Endothelial cell of umbilical vein (primary cell): ENCODE data around the gene CDKN1C. TPM values are rescaled to one million over a fixed set of nuclear protein-coding genes. Genes with fewer than 3 reads are reported as not detected.

Experiments
- BruUV-seq: library from RNA; stranded (reverse); fragments of 400-500 nt; replicated peaks from 2 replicates; lab custom pipeline; 2021; lab: Mats Ljungman, UMichigan
- CTCF ChIA-PET: fragments of 300-600, 350-600 bp; sonication (Branson Sonifier 250); formaldehyde crosslinking; loops from one replicate; lab custom pipeline; 2021; ENCODE audit warnings: antibody characterized with exemption, inconsistent platforms; lab: Charles Lee
- POLR2A ChIA-PET: fragments of 300-600, 350-600 bp; sonication (Branson Sonifier 250); formaldehyde crosslinking; loops from one replicate; lab custom pipeline; 2021; ENCODE audit warnings: antibody characterized with exemption, inconsistent platforms; lab: Charles Lee
- DNase-seq: peaks from one replicate; pipeline ENCODE4 v3.0.0-alpha.2; 2011; ENCODE audit warnings: low read depth, low spot score
- FAIRE-seq: peaks from 2 replicates; lab custom pipeline; 2011; peaks lifted over from hg19 to GRCh38; lab: Jason Lieb, UNC
- H2AFZ ChIP-seq: 2 replicates; pipeline ENCODE4 v1.6.0; 2012; ENCODE audit warnings: low read depth, low read length, control low read depth, inconsistent platforms
- H3K27ac ChIP-seq: 2 replicates; pipeline ENCODE4 v1.5.1; 2011; ENCODE audit warnings: low read depth, mild to moderate bottlenecking, control low read depth, low read length, moderate library complexity; ENCODE audit not compliant: insufficient read depth
- H3K27me3 ChIP-seq, 2 experiments: 2 replicates each; pipeline versions ENCODE4 v1.6.0 to v1.6.1; 2011; ENCODE audit warnings: low read length in 2 of 2, mixed read lengths in 1 of 2; ENCODE audit not compliant: control insufficient read depth in 2 of 2, insufficient read depth in 2 of 2
- H3K36me3 ChIP-seq, 2 experiments: 2 replicates in 1 of 2; 3 replicates in 1 of 2; pipeline ENCODE4 v1.5.1; 2011; ENCODE audit warnings: low read length in 2 of 2, mild to moderate bottlenecking in 1 of 2, moderate library complexity in 1 of 2; ENCODE audit not compliant: control insufficient read depth in 2 of 2, insufficient read depth in 2 of 2; ENCODE audit errors: extremely low read depth in 1 of 2
- H3K4me1 ChIP-seq: 3 replicates; pipeline ENCODE4 v1.5.1; 2011; ENCODE audit warnings: mild to moderate bottlenecking, low read length; ENCODE audit not compliant: control insufficient read depth, insufficient read depth; ENCODE audit errors: extremely low read depth
- H3K4me2 ChIP-seq: 2 replicates; pipeline ENCODE4 v1.6.1; 2011; ENCODE audit warnings: low read length, control low read depth, mixed read lengths; ENCODE audit not compliant: insufficient read depth
- H3K4me3 ChIP-seq, 3 experiments: fragments of 200-600 bp in 1 of 3; sonication (generic), shearing (Covaris generic) in 1 of 3; replicated peaks in 1 of 3; 2 replicates each; pipeline ENCODE4 v1.5.1; 2011 to 2016; ENCODE audit warnings: control low read depth in 3 of 3, low read length in 3 of 3, mild to moderate bottlenecking in 2 of 3, inconsistent platforms in 1 of 3, low read depth in 1 of 3, moderate library complexity in 1 of 3; ENCODE audit not compliant: insufficient read depth in 1 of 3
- H3K79me2 ChIP-seq: 2 replicates; pipeline ENCODE4 v1.6.0; 2012; ENCODE audit warnings: low read length, inconsistent platforms; ENCODE audit not compliant: control insufficient read depth, insufficient read depth
- H3K9ac ChIP-seq: replicated peaks from 2 replicates; pipeline ENCODE3; 2011; ENCODE audit warnings: low read length, control low read depth; ENCODE audit not compliant: insufficient read depth; ENCODE audit errors: extremely low read depth
- H3K9me1 ChIP-seq: replicated peaks from 3 replicates; pipeline ENCODE4 v1.6.0; 2011; ENCODE audit warnings: mild to moderate bottlenecking, low read length; ENCODE audit not compliant: control insufficient read depth, insufficient read depth; ENCODE audit errors: extremely low read depth
- H3K9me3 ChIP-seq: replicated peaks from 2 replicates; pipeline ENCODE4 v1.5.1; 2012; ENCODE audit warnings: low read length, inconsistent platforms; ENCODE audit not compliant: control insufficient read depth, insufficient read depth
- H4K20me1 ChIP-seq: replicated peaks from 2 replicates; pipeline ENCODE3; 2011; ENCODE audit warnings: mild to moderate bottlenecking, low read length; ENCODE audit not compliant: control insufficient read depth, insufficient read depth; ENCODE audit errors: extremely low read depth
- EZH2 ChIP-seq: IDR thresholded peaks from 2 replicates; pipeline ENCODE4 v1.6.1; 2012; ENCODE audit warnings: borderline replicate concordance, low read depth, mild to moderate bottlenecking, moderate library complexity, low read length, inconsistent platforms; ENCODE audit not compliant: severe bottlenecking
- FOS ChIP-seq: IDR thresholded peaks from 2 replicates; pipeline ENCODE4 v1.6.1; 2011; ENCODE audit warnings: mild to moderate bottlenecking, low read length, moderate library complexity, borderline replicate concordance; ENCODE audit not compliant: insufficient read depth
- GATA2 ChIP-seq: IDR thresholded peaks from 2 replicates; pipeline ENCODE4 v1.7.0; 2011; ENCODE audit warnings: low read depth, mild to moderate bottlenecking, moderate library complexity, mixed read lengths, low read length; ENCODE audit not compliant: insufficient read length, insufficient read depth
- JUN ChIP-seq: IDR thresholded peaks from 2 replicates; pipeline ENCODE4 v1.6.1; 2011; ENCODE audit warnings: borderline replicate concordance, low read depth; ENCODE audit not compliant: insufficient read length, insufficient read depth
- MYC ChIP-seq: IDR thresholded peaks from one replicate; pipeline ENCODE4 v1.6.1; 2011; ENCODE audit warnings: mild to moderate bottlenecking, low read depth, low read length
- POLR2A ChIP-seq: IDR thresholded peaks from 2 replicates; pipeline ENCODE4 v1.6.1; 2012; ENCODE audit warnings: low read depth, mild to moderate bottlenecking, control low read depth, low read length
- POLR2AphosphoS5 ChIP-seq: IDR thresholded peaks from 2 replicates; pipeline ENCODE4 v1.6.1; 2012; ENCODE audit warnings: low read depth, mild to moderate bottlenecking, control low read depth, low read length, moderate library complexity; ENCODE audit not compliant: insufficient read depth
- dilution Hi-C: fragments of 300-500 bp; cut with MboI; formaldehyde crosslinking; loops from one replicate; pipeline ENCODE4 v1.15.0; 2019; ENCODE audit warnings: low sequenced_read_pairs; ENCODE audit not compliant: extremely low pct_ligation_motif_present
- intact Hi-C: fragments of 100-400 bp; cut with micrococcal nuclease; formaldehyde crosslinking; loops from one replicate; pipeline ENCODE4 v1.10.0; 2022
- polyA plus RNA-seq, 4 experiments: library from polyadenylated mRNA; depleted of rRNA in 3 of 4; stranded (reverse) in 3 of 4; unstranded in 1 of 4; fragments of >200 nt; gene quantifications; 2 replicates each; pipeline versions ENCODE4 v1.2.1 to v1.2.3, GENCODE V29; 2011 to 2012; ENCODE audit warnings: missing spikeins in 1 of 4
- total RNA-seq: library from RNA; stranded (reverse); gene quantifications from 2 replicates; pipeline ENCODE4 v1.2.3, GENCODE V29; 2021
- TF ChIP-seq, protein P1 (sequence below), 2 donors: IDR thresholded peaks; 1 replicate in 1 of 2; 2 replicates in 1 of 2; pipeline ENCODE4 v1.5.1; 2011; ENCODE audit warnings: low read length in 2 of 2, mild to moderate bottlenecking in 2 of 2, moderate library complexity in 2 of 2, control low read depth in 1 of 2, inconsistent platforms in 1 of 2, low read depth in 1 of 2; ENCODE audit not compliant: insufficient read depth in 1 of 2; ENCODE audit errors: extremely low read depth in 1 of 2
- TF ChIP-seq, protein P2 (sequence below): IDR thresholded peaks from 2 replicates; pipeline ENCODE4 v1.6.1; 2011; ENCODE audit not compliant: insufficient read depth, insufficient read length

Gene CDKN1C
- total and polyA plus RNA-seq, 2 donors (not counting 3 experiments of a cell fraction or from before 2014, with no cell fraction given) = 4.1 to 9.0 TPM

DNA sequence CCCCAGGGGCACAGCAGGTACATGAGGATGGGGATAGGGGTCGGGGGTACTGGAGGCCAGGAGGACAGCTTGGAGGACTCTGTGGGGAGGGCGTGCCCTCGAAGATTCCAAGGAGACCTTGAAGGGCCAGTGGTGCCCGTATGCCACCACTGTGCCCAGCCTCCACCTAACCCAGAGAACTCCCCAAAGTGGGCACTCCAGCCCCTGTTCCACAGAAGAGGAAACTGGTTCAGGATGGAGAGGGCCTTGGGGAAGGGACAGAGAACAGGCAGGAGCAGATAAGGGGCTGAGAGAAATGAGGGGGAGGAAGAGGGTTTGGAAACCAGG, 45.8 kb upstream of the CDKN1C start:
- POLR2A ChIA-PET = no interaction called here
- DNase-seq (no peak), FAIRE-seq (no peak)
- CTCF ChIA-PET = interaction anchor here (2.4 kb wide), 1 partner anchor 15 kb away, joined by 11 read pairs; no protein-coding TSS in a partner anchor
- Histone ChIP-seq H3K4me3 (no peak overlapping the region), H4K20me1 (no peaks in the 10 kb centered on the region), H2AFZ (no peak overlapping the region), H3K4me1 (peaks cover 26% of the 10 kb centered on the region), H3K9me1 (no peaks in the 10 kb centered on the region), H3K36me3 (no peaks in the 10 kb centered on the region), H3K27ac (no peak overlapping the region), H3K9me3 (no peaks in the 10 kb centered on the region), H3K79me2 (peaks cover 26% of the 10 kb centered on the region), H3K27me3 (no peaks in the 10 kb centered on the region), H3K9ac (no peak overlapping the region), H3K4me2 (no peak overlapping the region)
- dilution Hi-C loops = no loop called here
- no TSS peak for BruUV-seq
- intact Hi-C loops = loop anchor here (2.0 to 10.0 kb wide), 4 partner anchors 165 to 713 kb away; partner anchors contain the start of genes ART1, ART5, MRGPRG and OSBPL5
- TF ChIP-seq, protein P1, sequence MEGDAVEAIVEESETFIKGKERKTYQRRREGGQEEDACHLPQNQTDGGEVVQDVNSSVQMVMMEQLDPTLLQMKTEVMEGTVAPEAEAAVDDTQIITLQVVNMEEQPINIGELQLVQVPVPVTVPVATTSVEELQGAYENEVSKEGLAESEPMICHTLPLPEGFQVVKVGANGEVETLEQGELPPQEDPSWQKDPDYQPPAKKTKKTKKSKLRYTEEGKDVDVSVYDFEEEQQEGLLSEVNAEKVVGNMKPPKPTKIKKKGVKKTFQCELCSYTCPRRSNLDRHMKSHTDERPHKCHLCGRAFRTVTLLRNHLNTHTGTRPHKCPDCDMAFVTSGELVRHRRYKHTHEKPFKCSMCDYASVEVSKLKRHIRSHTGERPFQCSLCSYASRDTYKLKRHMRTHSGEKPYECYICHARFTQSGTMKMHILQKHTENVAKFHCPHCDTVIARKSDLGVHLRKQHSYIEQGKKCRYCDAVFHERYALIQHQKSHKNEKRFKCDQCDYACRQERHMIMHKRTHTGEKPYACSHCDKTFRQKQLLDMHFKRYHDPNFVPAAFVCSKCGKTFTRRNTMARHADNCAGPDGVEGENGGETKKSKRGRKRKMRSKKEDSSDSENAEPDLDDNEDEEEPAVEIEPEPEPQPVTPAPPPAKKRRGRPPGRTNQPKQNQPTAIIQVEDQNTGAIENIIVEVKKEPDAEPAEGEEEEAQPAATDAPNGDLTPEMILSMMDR (IDR thresholded peaks at IDR 0.05; ENCODE audit: extremely low read depth in 1 of 2, insufficient read depth in 1 of 2, low read depth in 1 of 2, low read length in 2 of 2) = no peak
- no peak for TF ChIP-seq POLR2A
- TF ChIP-seq EZH2 = no peak
- TF ChIP-seq, protein P2, sequence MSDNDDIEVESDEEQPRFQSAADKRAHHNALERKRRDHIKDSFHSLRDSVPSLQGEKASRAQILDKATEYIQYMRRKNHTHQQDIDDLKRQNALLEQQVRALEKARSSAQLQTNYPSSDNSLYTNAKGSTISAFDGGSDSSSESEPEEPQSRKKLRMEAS = no peak
- no peak for TF ChIP-seq GATA2
- no peak for TF ChIP-seq FOS
- no peak for TF ChIP-seq POLR2AphosphoS5
- TF ChIP-seq MYC = no peak
- no peak for TF ChIP-seq JUN
